ENCODE measurements around the gene IGFL2. TPM values are rescaled to one million over a fixed set of nuclear protein-coding genes. Genes with fewer than 3 reads are reported as not detected.

Gene IGFL2
- total RNA-seq, 3 donors from 2014 or later: 0.38 to 0.53 TPM; not detected in 1

DNA sequence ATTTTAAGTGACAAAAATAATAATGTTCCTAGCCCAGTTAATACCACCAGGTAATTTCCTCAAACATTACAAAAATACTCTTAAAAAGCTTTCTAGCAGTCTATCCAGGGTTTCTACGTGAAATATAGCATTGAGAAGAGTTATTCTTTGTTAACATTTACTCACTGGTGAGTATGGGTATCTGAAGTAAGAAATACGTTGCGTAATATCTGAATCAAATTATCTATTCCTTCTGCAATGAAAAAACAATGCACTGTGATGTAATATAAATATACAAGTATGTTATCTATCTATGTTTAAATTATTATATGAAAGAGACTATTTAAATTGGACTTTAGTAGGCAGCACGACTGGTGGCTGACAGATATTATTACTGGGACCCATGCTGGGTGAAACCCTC, 5.7 kb upstream of the IGFL2 start:
- Histone ChIP-seq H3K9me3 (no peaks in the 10 kb centered on the region), H3K4me1 (ENCODE audit: low read depth) (no peaks in the 10 kb centered on the region), H3K36me3 (ENCODE audit: low read depth) (no peaks in the 10 kb centered on the region), H3K4me3 (no peak overlapping the region)
- ATAC-seq: no peak
- DNase-seq: no peak
- TF ChIP-seq, protein P1, sequence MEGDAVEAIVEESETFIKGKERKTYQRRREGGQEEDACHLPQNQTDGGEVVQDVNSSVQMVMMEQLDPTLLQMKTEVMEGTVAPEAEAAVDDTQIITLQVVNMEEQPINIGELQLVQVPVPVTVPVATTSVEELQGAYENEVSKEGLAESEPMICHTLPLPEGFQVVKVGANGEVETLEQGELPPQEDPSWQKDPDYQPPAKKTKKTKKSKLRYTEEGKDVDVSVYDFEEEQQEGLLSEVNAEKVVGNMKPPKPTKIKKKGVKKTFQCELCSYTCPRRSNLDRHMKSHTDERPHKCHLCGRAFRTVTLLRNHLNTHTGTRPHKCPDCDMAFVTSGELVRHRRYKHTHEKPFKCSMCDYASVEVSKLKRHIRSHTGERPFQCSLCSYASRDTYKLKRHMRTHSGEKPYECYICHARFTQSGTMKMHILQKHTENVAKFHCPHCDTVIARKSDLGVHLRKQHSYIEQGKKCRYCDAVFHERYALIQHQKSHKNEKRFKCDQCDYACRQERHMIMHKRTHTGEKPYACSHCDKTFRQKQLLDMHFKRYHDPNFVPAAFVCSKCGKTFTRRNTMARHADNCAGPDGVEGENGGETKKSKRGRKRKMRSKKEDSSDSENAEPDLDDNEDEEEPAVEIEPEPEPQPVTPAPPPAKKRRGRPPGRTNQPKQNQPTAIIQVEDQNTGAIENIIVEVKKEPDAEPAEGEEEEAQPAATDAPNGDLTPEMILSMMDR (IDR thresholded peaks at IDR 0.05): no peak
- intact Hi-C loops (cut with DNase I, micrococcal nuclease): no loop called here

DNA sequence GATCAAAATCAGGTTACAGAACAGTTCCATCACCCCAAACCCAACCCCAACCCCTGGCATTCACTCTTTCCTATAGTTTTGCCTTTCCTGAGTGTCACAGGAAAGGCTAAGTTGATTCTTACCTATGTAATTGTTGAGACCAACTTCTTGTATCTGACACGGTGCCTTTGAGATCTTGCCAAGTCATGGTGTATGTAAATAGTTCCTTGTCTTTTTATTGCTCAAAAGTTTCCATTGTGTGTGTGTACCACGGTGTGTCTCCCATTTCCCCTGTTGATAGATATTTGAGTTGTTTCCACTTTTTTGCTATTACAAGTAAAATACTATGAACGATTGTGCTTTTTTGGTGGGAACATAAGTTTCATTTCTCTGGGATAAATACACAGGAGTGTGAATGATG, 3.3 kb upstream of the IGFL2 start:
- H3K4me3 ChIP-seq: no peak overlapping the region
- H3K36me3 ChIP-seq (ENCODE audit: low read depth): no peaks in the 10 kb centered on the region
- ATAC-seq (peak; percentile 85), DNase-seq (peak in 1 of 3 donors; percentile 81)
- H3K4me1 ChIP-seq (ENCODE audit: low read depth): no peaks in the 10 kb centered on the region
- intact Hi-C loops (cut with DNase I, micrococcal nuclease): no loop called here
- H3K9me3 ChIP-seq: no peaks in the 10 kb centered on the region
- TF ChIP-seq, protein P1 (IDR thresholded peaks at IDR 0.05): no peak

DNA sequence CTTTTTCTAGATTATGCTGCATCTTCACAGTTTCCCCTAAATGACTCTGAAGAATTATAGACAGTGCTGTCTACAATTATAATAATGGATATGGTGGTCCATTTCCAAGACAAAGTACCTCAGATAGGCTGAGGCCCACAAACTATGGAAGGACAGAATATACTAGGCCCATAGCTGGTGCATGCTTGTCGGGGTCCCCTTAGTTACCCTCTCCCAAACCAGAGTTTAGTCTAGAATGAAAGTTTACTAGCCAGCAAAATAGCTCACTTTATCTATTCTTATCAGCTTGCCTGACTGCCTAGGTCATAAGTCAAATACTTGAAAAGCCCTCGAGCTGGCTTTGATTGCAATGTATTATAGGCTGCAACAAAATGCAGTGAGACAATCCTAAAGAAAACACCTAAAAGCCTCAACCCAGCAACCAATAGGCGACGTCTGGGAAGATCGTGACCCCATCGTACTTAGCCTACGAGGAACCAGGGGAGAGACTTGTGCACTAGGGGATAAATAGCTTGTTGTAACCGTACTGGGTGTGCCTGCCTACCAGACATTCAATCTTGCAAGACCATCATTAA, 785 bp upstream of the IGFL2 start:
- DNase-seq: no peak
- Histone ChIP-seq H3K9me3 (no peaks in the 10 kb centered on the region), H3K4me1 (ENCODE audit: low read depth) (no peaks in the 10 kb centered on the region), H3K4me3 (no peak overlapping the region), H3K36me3 (ENCODE audit: low read depth) (no peaks in the 10 kb centered on the region)
- ATAC-seq: no peak
- intact Hi-C loops (cut with DNase I, micrococcal nuclease): no loop called here
- TF ChIP-seq, protein P1 (IDR thresholded peaks at IDR 0.05): no peak

DNA sequence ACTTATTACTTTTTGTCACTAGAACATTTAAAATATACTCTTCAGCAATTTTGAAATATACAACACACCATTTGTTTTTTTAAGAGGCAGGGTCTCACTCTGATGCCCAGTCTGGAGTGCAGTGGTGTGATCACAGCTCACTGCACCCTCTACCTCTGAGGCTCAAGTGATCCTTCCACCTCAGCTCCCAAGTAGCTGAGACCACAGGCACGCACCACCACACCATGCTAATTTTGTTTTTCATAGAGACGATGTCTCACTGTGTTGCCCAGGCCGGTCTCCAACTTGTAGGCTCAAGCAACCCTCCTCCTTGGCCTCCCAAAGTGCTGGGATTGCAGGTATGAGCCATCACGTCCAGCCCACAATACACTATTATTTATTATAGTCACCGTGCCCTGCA, 2.6 kb downstream of the IGFL2 start:
- Histone ChIP-seq H3K4me3 (no peak overlapping the region), H3K36me3 (ENCODE audit: low read depth) (no peaks in the 10 kb centered on the region), H3K9me3 (no peaks in the 10 kb centered on the region), H3K4me1 (ENCODE audit: low read depth) (no peaks in the 10 kb centered on the region)
- DNase-seq (no peak), ATAC-seq (no peak)
- intact Hi-C loops (cut with DNase I, micrococcal nuclease): no loop called here
- TF ChIP-seq, protein P1 (IDR thresholded peaks at IDR 0.05): no peak

DNA sequence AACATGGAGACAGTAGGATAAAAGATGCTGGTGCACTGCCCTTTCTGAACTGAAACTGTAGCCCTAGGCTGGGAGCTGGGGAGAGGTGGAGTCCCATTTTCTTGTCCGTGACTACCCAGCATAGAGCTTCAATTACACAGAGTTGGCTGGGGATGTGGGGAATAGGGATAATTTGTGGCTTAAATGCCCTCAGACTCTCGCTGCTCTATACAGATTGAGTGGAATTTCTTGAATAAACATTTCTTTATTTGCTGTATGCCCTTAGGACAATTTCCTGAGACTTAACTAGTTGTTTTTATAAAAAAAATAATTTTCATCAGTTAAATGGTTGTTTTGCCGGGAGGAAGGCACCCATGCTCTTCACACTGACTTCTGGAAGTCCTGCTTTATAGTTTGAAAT, 7.2 kb downstream of the IGFL2 start:
- intact Hi-C loops (cut with DNase I, micrococcal nuclease): no loop called here
- TF ChIP-seq, protein P1 (IDR thresholded peaks at IDR 0.05): no peak
- DNase-seq: no peak
- H3K4me1 ChIP-seq (ENCODE audit: low read depth): peaks cover 13% of the 10 kb centered on the region
- ATAC-seq: no peak
- no peak overlapping the region for H3K4me3 ChIP-seq
- H3K9me3 ChIP-seq: no peaks in the 10 kb centered on the region
- no peaks in the 10 kb centered on the region for H3K36me3 ChIP-seq (ENCODE audit: low read depth)
